CD4-positive, alpha-beta T cell treated with Interferon gamma for 1 hour (primary cell): Measurements from ENCODE around the gene TUBB4B.
"Not testable (repeated sequence)": the region's sequence is repeated elsewhere in the genome, so short reads cannot be mapped to it uniquely, and the experiment has no call there.

Experiments
- DNase-seq: peaks from one replicate; pipeline ENCODE4 v3.0.0-alpha.2; 2020

Gene TUBB4B

GRCh38 chr9:137237759-137238726 lies 3.0 kb upstream of the TUBB4B start:
- no peak for DNase-seq

GRCh38 chr9:137239541-137240200 lies 1.4 kb upstream of the TUBB4B start:
- DNase-seq = not testable (repeated sequence)

GRCh38 chr9:137240318-137240840 lies 708 bp upstream of the TUBB4B start:
- peak; percentile 67 for DNase-seq

- peak; percentile 59 for DNase-seq
These were observed 592 bp downstream of the TUBB4B start for GRCh38 chr9:137241490-137242268.

- no peak for DNase-seq
These were observed 1.4 kb downstream of the TUBB4B start for GRCh38 chr9:137242269-137243203.

- DNase-seq = not testable (repeated sequence)
These were observed 2.2 kb downstream of the TUBB4B start for GRCh38 chr9:137243266-137243625.

- no peak for DNase-seq
These were observed 2.8 kb downstream of the TUBB4B start for GRCh38 chr9:137243626-137244485.

GRCh38 chr9:137244486-137245449 lies 3.7 kb downstream of the TUBB4B start:
- no peak for DNase-seq

- DNase-seq = no peak
These were observed 4.6 kb downstream of the TUBB4B start for GRCh38 chr9:137245450-137246421.

- DNase-seq = no peak
These were observed 6.2 kb downstream of the TUBB4B start for GRCh38 chr9:137247135-137247915.

- DNase-seq = no peak
These were observed 6.8 kb downstream of the TUBB4B start for GRCh38 chr9:137247916-137248175.

GRCh38 chr9:137250329-137251193 lies 9.5 kb downstream of the TUBB4B start:
- DNase-seq = no peak

- no peak for DNase-seq
These were observed 10.0 kb downstream of the TUBB4B start, which contains the start of gene STPG3 for GRCh38 chr9:137251194-137251461. Gene STPG3, plus strand, starts transcription at chr9:137251286. Its CDS starts 1 bp downstream, at chr9:137251287.

- no peak for DNase-seq
These were observed 10.6 kb downstream of the TUBB4B start for GRCh38 chr9:137251490-137252268.

- DNase-seq = no peak
These were observed 11.7 kb downstream of the TUBB4B start for GRCh38 chr9:137252555-137253506.
